CD4-positive, alpha-beta T cell treated with Interleukin-17A for 1 hour (primary cell): ENCODE data around the gene MESP2.
A peak's percentile ranks its signal among the peaks of the same experiment; 100 is the strongest.

ENCODE experiments used
- DNase-seq: peaks from one replicate; pipeline ENCODE4 v3.0.0-alpha.2; 2020

MESP2 gene

GRCh38 chr15:89756897-89757296 is 19.2 kb upstream of the MESP2 start:
- no peak for DNase-seq

DNA sequence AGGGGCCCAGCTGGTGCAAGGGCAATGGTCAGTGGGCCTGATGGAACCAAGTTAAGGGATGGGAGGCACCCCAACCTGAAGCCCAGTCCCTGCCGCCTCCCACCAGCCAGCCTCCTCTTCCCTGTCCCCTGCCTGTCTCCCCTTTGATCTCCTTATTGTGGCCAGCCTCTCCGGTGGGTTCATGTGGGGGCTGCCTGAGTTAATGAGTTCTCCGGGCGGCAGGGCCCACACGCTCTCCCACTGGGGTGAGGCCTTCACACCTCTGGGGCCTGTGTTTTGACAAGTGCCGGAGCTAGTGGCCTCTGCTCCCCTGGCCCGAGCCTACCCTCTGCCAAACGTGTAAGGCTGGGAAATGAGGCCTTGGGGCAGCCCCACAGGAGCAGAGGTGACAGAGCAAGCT is 17.8 kb upstream of the MESP2 start:
- DNase-seq: no peak

DNA sequence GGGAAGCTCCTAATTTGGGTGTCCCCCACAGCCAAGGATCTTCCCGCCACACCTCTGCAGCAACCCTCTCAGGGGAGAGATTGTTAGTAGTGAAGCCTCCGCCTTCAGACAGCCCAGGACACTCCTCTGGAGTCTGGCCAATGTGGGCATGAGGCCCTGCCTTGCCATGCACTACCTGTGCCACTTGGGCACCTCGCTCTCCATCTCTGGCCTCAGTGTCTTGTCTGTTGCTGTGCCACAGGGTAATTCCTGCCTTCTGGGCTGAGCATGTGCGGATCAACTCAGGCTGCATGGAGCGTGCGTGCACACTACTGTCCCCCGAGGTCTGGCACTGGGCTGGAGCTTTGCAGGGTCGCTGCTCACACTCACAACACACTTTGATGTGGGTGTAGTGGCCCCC is 17.2 kb upstream of the MESP2 start:
- DNase-seq: no peak

DNA sequence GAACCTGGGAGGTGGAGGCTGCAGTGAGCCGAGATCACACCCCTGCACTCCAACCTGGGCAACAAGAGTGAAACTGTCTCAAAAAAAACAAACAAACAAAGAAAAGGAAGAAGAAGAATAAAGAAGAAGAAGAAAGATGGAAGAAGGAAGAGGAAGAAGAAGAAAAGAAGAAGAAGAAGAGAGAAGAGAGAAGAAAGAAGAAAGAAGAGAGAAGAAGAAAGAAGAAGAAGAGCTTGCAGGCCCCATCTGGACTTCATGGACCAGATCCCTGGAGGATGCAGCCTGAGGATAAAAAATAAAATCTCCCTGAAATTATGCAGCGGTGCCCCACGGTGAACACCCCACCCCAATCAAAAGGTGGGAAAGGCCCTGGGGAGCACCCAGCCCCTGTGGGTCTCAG is 16.3 kb upstream of the MESP2 start:
- no peak for DNase-seq

GRCh38 chr15:89760303-89761008 is 15.7 kb upstream of the MESP2 start:
- peak; percentile 63 for DNase-seq

GRCh38 chr15:89761009-89761831 is 14.9 kb upstream of the MESP2 start:
- no peak for DNase-seq

DNA sequence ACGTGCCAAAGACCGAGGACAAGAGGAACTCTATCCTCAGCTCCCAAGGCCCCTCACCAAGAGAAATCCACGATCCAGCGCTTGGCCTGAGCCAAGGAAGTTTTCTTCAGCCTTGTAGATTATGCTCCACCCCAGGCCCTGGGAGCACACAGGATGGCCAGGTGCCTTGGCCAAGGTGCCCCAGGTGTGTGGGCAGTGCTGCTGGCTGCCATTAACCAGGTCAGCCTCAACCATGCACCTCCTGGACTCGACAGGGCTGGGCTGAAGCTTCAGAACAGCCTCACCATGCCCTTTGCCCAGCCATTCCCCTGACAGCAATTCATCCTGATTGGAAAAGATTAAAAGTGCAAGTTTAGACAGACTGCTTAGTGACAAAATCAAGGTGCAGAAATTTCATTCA is 14.2 kb upstream of the MESP2 start:
- no peak for DNase-seq

DNA sequence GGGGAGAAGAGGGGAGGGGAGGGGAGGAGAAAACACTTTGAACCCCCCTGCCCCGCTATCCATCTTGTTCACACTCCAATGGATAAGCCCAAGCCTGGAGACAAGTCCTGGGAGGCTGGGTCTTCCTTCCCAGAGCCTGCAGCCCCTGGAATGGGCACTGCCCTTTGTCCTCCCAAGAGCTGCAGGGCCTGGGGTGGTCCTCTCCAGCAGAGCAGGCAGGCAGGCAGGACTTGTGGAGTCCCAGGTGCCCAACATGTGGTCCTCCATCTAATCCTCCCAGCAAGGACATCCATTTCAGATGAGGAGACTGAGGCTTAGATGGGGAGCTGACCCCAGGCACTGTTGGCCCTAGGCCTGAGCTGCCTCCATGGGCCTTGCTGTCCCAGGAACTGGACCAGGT is 10.4 kb upstream of the MESP2 start:
- DNase-seq: no peak

DNA sequence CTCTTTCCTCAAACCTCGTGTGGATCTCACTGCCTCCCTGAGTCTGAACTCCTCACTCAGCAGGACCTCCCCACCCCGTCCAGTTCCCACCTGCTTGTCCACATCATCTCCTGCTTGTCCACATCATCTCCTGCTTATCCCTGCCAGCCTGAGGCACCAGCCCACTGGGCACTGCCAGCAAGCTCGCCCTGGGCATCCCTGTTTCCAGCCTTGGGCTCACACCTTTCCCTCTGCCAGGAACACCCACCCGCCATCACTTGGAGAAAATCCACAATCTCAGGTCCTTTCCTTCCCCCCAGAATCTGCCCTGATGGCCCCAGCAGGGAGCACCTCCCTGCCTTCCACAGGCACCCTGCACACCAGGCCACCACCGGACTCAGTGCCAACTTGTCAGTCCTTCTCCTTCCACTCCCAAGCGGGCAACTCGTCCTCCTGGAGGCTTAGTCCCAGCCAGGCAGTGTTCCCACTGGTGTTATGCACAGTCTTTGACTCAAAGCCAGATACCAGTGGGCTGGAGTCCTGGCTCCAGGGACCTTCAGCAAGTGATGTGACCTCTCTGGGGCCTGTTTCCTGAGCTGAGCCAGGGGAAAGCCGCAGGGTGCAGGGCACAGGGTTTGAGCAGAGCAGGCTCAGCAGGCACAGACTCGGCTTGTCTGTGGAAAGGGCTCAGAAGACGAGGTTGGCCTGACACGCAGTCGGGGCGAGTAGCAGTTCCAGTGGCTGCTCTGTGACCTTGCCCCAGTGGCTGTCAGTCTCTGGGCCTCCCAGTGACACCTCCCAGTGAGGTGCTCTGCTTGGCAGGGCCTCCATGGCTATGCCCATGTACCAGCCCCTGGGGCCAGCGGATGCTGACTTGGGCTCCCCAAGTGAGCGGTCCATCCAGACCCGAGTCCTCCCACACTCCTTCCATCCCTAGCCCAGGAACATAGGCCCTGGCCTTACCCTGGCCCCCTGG is 9.5 kb upstream of the MESP2 start:
- DNase-seq: no peak

GRCh38 chr15:89767411-89767915 is 8.7 kb upstream of the MESP2 start:
- no peak for DNase-seq

GRCh38 chr15:89768071-89768500 is 8.0 kb upstream of the MESP2 start:
- no peak for DNase-seq

DNA sequence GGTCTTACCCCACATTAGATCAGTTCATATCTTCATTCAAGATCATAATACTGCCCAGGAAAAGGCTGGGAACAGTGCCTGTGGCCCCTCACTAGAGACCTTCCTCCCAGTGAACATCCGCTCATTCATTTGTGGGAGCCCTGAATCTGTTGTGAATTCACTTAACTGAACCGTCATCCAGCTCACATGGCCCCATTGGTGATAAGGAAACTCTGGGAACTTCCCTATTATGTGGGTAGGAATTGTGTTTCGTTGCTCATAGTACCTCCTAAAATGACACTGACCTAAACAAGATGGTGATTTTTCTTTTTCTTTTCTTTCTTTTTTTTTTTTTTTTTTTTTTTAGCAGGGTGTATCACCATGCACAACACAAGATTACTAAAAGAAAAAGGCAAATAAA is 6.8 kb upstream of the MESP2 start:
- DNase-seq: no peak

GRCh38 chr15:89770041-89770440 is 6.1 kb upstream of the MESP2 start:
- no peak for DNase-seq

DNA sequence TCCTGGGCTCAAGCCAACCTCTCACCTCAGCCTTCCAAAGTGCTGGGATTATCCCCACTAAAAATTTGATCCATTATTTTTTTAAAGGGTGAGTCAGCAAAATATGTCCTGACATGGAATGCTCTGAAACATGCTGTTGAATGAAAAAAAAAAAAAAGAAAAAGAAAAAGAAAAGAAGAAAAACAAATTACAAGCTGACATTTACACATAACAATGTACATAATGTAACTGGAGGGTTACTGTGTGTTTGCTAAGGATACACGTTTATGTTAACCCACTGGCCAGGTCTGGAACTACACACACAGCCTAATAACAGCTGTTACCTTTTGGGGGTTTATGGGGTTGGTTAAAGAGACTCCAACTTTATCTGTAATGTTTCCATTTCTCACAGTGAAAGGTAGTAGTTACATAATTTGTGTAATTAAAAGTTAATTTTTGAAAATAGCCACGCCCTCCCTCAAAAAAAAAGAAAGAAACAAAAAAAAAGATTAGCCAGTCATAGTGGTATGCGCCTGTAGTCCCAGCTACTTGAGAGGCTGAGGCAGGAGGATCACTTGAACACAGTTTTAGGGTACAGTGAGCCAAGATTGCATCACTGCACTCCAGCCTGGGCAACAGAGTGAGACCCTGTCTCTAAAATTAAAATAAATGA is 3.1 kb upstream of the MESP2 start:
- DNase-seq: no peak

- no peak for DNase-seq
Observed at GRCh38 chr15:89774492-89774891, 1.6 kb upstream of the MESP2 start.

DNA sequence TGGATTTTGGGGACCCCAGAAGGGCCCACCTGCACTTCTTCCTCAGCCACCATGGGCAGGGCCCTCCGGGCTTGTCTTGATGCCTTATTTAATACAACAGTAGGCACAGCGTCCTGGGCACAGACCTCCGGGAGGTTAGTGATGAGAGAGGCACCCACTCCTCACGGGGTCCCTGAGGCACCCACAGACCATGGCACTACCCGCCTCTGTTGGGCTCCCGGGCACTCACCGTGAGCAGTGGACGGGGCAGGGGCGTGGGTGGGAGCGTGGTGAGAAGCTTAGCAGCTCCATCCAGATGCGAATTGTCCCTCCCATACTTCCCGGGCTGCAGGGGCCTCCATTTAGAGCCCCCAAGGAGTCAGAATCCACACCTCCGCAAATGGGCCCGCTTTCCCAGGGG is 317 bp upstream of the MESP2 start:
- no peak for DNase-seq

DNA sequence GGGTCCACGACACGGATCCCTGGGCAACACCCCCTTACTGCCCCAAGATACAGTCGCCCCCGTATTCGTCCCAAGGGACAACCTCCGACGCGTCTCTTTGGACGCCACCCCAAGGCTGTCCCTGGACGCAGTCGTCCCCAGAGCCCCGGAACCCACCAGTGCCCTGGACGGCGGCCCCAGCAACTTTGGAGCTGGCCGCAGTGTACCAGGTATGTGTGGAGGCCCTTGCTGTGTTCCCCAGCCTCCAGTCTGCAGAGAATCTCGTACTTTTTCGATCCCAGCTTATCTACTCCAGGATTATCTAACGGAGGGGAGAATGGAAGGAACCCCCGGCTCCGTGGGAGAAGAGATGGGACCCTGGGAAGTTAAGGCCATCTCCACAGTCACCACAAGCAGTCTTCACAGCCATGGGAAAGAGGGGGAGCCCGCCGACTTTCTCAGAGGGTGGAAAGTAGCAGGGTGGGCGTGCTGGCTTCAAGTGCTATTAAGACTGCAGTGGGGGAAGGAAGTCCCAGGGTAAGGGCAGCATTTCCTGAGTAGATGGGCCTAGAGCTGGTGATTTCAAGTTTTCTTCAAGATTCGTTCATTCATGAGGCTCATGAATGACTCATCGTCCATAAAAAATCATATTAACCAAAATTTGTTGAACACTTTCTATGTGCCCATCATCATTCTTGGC is 1.1 kb downstream of the MESP2 start:
- no peak for DNase-seq

DNA sequence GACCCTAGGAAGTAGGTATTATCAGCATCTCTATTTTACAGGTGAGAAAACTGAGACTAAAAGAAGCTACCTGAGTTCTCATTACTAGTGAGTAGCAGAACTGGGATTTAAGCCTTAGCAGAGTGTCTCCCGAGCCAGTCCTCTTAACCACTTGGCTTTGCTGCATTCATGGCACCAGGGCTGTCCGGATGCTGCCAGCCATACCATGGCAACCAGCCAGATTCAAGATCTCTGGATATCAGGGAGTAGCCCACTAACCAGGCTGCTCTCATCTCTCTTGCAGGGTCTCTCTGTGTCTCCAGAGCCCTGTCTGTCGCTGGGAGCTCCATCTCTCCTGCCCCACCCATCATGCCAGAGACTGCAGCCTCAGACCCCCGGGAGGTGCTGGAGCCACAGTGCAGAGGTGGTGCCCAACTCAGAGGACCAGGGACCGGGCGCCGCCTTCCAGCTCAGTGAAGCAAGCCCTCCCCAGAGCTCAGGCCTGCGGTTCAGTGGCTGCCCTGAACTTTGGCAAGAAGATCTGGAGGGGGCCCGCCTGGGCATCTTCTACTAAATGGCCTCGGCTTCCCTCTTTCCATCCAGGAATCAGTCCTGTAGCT is 1.7 kb downstream of the MESP2 start:
- DNase-seq: no peak

- DNase-seq: no peak
Observed at GRCh38 chr15:89778861-89779260, 2.7 kb downstream of the MESP2 start.

DNA sequence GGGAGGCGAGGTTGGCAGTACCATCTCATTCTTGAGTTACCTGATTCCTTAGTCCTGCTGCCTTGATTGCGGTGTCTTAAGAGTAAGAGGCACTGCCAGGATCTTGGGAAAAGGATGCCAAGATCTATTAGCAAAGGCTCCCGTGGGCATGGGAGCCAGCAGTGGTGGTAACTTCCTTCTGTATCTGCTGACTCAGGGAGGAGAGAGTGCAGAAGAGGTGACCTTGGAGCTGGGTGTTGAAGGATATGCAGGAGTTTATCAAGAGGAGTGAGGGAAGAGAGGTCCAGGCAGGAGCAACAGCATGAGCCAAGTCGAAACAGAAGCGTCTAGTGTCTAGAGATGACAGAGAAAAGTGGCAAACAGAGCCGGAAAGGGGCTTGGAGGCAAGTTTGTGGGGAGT is 4.5 kb downstream of the MESP2 start:
- no peak for DNase-seq

- peak; percentile 3 for DNase-seq
Observed at GRCh38 chr15:89781055-89781454, 4.9 kb downstream of the MESP2 start.
